Astrocyte (in vitro differentiated cells and primary cell): ENCODE measurements around the gene HOMEZ.

ENCODE experiments used
- CTCF ChIP-seq: IDR thresholded peaks from 2 replicates; pipeline ENCODE4 v1.5.1; 2011; ENCODE audit warnings: low read depth, mild to moderate bottlenecking, inconsistent platforms, low read length, moderate library complexity; ENCODE audit not compliant: insufficient read depth
- EZH2 ChIP-seq: IDR thresholded peaks from 2 replicates; pipeline ENCODE4 v1.6.1; 2012; ENCODE audit warnings: mild to moderate bottlenecking, low read length, inconsistent platforms; ENCODE audit not compliant: insufficient read depth

- TF ChIP-seq CTCF (peak; percentile 85), EZH2 (no peak)
Measured at GRCh38 chr14:23294734-23295561, 9.0 kb upstream of the HOMEZ start.
